Measurements from ENCODE around the gene LLGL1. TPM values are rescaled to one million over a fixed set of nuclear protein-coding genes. Genes with fewer than 3 reads are reported as not detected.
A peak's percentile ranks its signal among the peaks of the same experiment; 100 is the strongest.

LLGL1 gene
- total RNA-seq (ENCODE audit: low replicate concordance), result 35.1 and 61.2 TPM in 2 replicates
- long read RNA-seq, partial matches to known transcripts, result 0 of 1 reads
- long read RNA-seq, other reads (novel, unspliced or antisense), result 1 of 1 reads

GRCh38 chr17:18225121-18225641 lies at the start of gene LLGL1:
TSS of gene LLGL1 (plus strand) at chr17:18225635. CDS start at chr17:18225683, 48 bp downstream.
- no peak for TF ChIP-seq CTCF (conservative IDR thresholded peaks at IDR 0.05)
- Mint-ChIP-seq H3K36me3 (no peaks in the 10 kb centered on the region), H3K4me1 (ENCODE audit: unreplicated experiment) (peaks cover 31% of the 10 kb centered on the region), H3K9me3 (no peaks in the 10 kb centered on the region), H3K27ac (peak within 1 kb of the TSS; percentile 89), H3K27me3 (no peaks in the 10 kb centered on the region), H3K4me3 (peak within 1 kb of the TSS; percentile 100)
- peak; percentile 99 for DNase-seq (ENCODE audit: extremely low spot score, unreplicated experiment)

DNA sequence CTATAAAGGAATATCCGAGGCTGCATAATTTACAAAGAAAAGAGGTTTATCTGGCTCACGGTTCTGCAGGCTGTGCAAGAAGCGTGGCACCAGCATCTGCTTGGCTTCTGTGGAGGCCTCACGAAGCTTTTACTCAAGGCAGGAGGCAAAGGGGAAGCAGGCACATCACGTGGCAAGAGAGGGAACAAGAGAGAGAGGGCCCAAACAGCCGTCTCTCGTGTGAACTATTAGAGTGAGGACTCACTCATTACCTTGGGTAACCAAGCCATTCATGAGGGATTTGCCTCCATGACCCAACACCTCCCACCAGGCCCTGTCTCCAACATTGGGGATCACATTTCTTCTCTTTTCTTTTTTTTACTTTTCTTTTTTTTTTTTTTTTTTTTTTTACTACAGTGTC lies 49.3 kb upstream of the LLGL1 start:
- Mint-ChIP-seq H3K27me3 (no peaks in the 10 kb centered on the region), H3K27ac (no peak overlapping the region), H3K4me1 (ENCODE audit: unreplicated experiment) (peaks cover 14% of the 10 kb centered on the region), H3K9me3 (no peaks in the 10 kb centered on the region), H3K4me3 (no peak overlapping the region), H3K36me3 (no peaks in the 10 kb centered on the region)
- TF ChIP-seq CTCF (conservative IDR thresholded peaks at IDR 0.05), result no peak
- no peak for DNase-seq (ENCODE audit: extremely low spot score, unreplicated experiment)

GRCh38 chr17:18177133-18177532 lies 48.3 kb upstream of the LLGL1 start:
- Mint-ChIP-seq H3K4me3 (no peak overlapping the region), H3K36me3 (no peaks in the 10 kb centered on the region), H3K9me3 (no peaks in the 10 kb centered on the region), H3K4me1 (ENCODE audit: unreplicated experiment) (peaks cover 17% of the 10 kb centered on the region), H3K27ac (no peak overlapping the region), H3K27me3 (no peaks in the 10 kb centered on the region)
- no peak for DNase-seq (ENCODE audit: extremely low spot score, unreplicated experiment)
- no peak for TF ChIP-seq CTCF (conservative IDR thresholded peaks at IDR 0.05)

DNA sequence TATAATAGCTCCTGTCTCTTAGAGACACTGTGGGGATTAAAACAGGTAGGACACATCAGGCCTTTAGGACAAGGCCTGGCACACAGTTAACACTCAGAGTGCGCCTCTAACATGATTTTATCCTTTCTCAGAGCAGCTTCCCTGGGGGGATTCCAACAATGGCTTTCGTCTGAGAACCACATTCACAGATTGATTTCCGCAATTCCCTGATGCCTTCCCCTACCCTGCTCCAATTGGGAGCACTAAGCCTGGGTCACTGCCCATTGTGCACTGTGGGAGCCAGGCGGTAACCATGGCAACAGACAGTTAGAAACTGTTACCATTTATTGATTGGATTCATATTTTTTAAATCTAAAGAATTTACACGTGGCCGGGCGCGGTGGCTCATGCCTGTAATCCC lies 47.7 kb upstream of the LLGL1 start:
- Mint-ChIP-seq H3K9me3 (no peaks in the 10 kb centered on the region), H3K4me1 (ENCODE audit: unreplicated experiment) (peaks cover 19% of the 10 kb centered on the region), H3K27ac (no peak overlapping the region), H3K4me3 (no peak overlapping the region), H3K27me3 (no peaks in the 10 kb centered on the region), H3K36me3 (no peaks in the 10 kb centered on the region)
- TF ChIP-seq CTCF (conservative IDR thresholded peaks at IDR 0.05), result no peak
- no peak for DNase-seq (ENCODE audit: extremely low spot score, unreplicated experiment)

GRCh38 chr17:18179196-18179595 lies 46.2 kb upstream of the LLGL1 start:
- H3K27me3 Mint-ChIP-seq, result peaks cover 3% of the 10 kb centered on the region
- H3K4me3 Mint-ChIP-seq, result no peak overlapping the region
- H3K27ac Mint-ChIP-seq, result peak overlapping the region; percentile 28
- DNase-seq (ENCODE audit: extremely low spot score, unreplicated experiment), result no peak
- peaks cover 19% of the 10 kb centered on the region for H3K4me1 Mint-ChIP-seq (ENCODE audit: unreplicated experiment)
- no peak for TF ChIP-seq CTCF (conservative IDR thresholded peaks at IDR 0.05)
- H3K36me3 Mint-ChIP-seq, result no peaks in the 10 kb centered on the region
- no peaks in the 10 kb centered on the region for H3K9me3 Mint-ChIP-seq

All from type B pancreatic cell (in vitro differentiated cells).